ENCODE data around the gene FTO.

- TF ChIP-seq CTCF (IDR thresholded peaks at IDR 0.05) (no peak), E2F4 (CRISPR knock-in tag; IDR thresholded peaks at IDR 0.05; ENCODE audit: borderline replicate concordance, low read depth) (no peak), TEAD4 (CRISPR knock-in tag; IDR thresholded peaks at IDR 0.05) (no peak), ZBTB21 (CRISPR knock-in tag; IDR thresholded peaks at IDR 0.05; ENCODE audit: borderline replicate concordance) (no peak), AR (CRISPR knock-in tag; IDR thresholded peaks at IDR 0.05) (no peak), MAX (CRISPR knock-in tag; IDR thresholded peaks at IDR 0.05) (no peak), CREB1 (CRISPR knock-in tag; IDR thresholded peaks at IDR 0.05) (no peak), JUN (CRISPR knock-in tag; IDR thresholded peaks at IDR 0.05) (no peak), ATF2 (CRISPR knock-in tag; IDR thresholded peaks at IDR 0.05; ENCODE audit: borderline replicate concordance, low read depth) (no peak), ZNF121 (CRISPR knock-in tag; IDR thresholded peaks at IDR 0.05) (no peak), ATF1 (CRISPR knock-in tag; IDR thresholded peaks at IDR 0.05) (no peak), IRF2 (CRISPR knock-in tag; IDR thresholded peaks at IDR 0.05; ENCODE audit: borderline replicate concordance, low read depth) (no peak)
These were observed 22.6 kb upstream of the FTO start for GRCh38 chr16:53681354-53681753.
